Stimulated activated CD4-positive, alpha-beta T cell treated with anti-CD3 and anti-CD28 coated beads, TNF-alpha, amount 100 ng/mL, for 1 hour (primary cell): ENCODE results near the gene CDC42BPA.
"Not testable (repeated sequence)": the region's sequence is repeated elsewhere in the genome, so short reads cannot be mapped to it uniquely, and the experiment has no call there.

Experiments used
- DNase-seq, 3 donors: peaks; one replicate each; pipeline ENCODE4 v3.0.0-alpha.2; 2020; ENCODE audit warnings: low read depth in 3 of 3, low spot score in 1 of 3

CDC42BPA gene

GRCh38 chr1:227318016-227318852 lies at the start of gene CDC42BPA:
CDC42BPA (minus strand) TSS chr1:227318492; CDS start chr1:227317182, 1,310 bp downstream.
- DNase-seq, result peak in 1 of 3 donors; percentile 8

- DNase-seq, result no peak
Observed at GRCh38 chr1:227368009-227368408, 49.7 kb upstream of the CDC42BPA start.

DNA sequence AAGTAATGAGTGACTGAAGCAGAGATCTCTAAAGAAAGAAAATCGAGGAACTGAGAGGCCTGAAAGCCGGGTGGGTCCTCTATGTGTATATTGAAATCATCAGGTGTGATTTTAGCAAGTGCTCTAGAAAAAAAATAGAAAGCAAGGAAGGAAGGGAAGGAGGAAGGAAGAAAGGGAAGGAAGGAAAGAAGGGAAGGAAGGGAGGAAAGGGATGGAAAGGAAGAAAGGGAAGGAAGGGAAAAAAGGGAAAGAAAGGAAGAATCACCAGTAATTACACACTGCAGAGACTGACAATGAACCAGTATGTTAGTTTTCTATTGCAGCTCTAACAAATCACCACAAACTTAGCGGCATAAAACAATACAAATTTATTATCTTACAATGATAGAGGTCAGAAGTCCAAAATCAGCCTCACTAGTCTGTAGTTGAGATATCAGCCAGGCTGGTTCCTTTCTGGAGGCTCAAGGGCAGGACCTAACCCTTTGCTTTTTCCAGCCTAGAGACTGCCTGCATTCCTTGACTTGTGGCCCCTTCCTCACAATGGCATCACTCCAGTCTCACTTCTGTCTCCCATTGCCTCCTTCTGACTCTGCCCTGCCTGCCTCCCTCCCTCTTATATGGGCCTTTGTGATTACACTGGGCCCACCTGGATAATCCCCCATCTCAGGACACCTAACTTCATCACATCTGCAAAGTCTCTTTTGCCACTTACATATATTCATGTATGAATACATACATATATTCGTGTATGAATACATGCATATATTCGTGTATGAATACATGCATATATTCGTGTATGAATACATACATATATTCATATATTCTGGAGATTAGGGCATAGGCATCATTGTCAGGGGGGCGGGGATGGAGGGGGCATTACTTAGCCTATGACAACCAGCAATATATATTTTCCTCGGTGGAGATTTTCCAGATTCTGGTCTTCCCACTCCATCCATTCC lies 47.5 kb upstream of the CDC42BPA start:
- no peak for DNase-seq

DNA sequence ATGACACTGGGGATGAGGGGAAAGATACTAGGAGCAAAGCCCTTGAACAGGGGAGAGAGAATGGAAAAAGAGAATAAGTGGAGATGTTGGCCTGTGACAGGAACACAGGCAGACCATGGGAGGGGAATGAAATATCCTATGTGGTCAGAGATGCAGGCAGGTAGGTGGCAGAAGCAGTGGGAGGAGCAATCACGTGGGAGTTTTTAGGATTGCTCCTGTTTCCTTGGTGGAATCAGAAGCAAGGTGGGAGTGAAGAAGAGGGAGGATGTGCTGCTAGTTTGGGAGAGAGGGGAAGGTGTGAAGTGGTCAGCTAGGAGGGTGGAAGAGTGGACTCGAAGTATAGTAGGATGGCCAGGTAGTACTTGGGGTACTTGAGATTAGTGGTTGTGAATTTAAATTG lies 46.4 kb upstream of the CDC42BPA start:
- DNase-seq, result no peak

DNA sequence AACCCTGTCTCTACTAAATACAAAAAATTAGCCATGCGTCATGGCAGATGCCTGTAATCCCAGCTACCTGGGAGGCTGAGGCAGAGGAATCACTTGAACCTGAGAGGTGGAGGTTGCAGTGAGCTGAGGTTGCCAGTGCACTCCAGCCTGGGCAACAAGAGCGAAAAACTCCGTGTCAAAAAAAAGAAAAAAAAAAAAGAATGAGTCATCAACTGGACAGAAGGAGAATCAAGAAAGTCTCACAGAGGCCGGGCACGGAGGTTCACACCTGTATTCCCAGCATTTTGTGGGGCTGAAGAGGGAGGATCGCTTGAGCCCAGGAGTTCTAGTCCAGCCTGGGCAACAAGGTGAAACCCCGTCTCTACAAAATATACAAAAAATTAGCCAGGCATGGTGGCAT lies 45.5 kb upstream of the CDC42BPA start:
- DNase-seq, result no peak

GRCh38 chr1:227362039-227362438 lies 43.7 kb upstream of the CDC42BPA start:
- no peak for DNase-seq

DNA sequence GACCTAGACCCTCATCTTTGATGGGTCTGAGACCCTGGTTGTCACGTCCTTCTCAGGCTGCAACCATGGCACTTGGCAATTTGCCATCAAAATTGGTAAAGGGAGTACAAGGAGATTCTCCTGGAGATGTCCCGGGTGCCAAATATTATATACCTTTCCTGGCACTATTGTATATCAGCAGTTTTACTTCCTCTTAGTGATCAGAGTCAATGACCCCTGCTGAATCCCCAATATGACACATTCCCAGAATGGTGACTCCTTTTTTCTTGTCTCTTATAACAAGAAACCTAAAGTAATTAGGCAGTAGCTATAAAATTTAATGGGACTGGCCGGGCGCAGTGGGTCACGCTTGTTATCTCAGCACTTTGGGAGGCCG lies 39.6 kb upstream of the CDC42BPA start:
- no peak for DNase-seq

- DNase-seq, result no peak
Observed at GRCh38 chr1:227357171-227357926, 39.1 kb upstream of the CDC42BPA start.

DNA sequence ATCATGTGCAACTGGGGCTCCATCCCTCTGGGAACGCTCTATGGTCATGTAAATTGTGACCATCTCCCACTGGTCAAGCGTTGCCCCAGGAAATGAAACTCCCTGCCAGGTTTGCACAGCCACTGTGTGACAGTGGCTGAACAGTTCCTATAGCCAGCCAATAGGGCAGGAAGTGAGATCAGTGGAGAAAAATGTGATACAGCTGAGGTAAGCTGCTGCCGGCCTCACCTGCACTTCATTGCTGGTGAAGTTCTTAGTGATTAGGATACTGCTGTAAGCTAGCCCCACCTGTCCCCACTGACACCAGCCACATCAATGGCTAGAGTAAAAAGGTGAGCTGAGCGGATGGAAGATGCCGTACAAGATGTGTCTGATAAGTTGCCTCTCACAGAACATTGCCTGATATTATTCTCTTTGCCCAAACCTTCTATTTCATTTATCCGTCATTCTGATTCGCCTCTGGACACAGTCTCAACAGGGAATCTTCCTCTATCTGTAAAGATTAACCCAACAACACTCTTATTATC lies 38.4 kb upstream of the CDC42BPA start:
- DNase-seq, result no peak

- no peak for DNase-seq
Observed at GRCh38 chr1:227355542-227356245, 37.4 kb upstream of the CDC42BPA start.

DNA sequence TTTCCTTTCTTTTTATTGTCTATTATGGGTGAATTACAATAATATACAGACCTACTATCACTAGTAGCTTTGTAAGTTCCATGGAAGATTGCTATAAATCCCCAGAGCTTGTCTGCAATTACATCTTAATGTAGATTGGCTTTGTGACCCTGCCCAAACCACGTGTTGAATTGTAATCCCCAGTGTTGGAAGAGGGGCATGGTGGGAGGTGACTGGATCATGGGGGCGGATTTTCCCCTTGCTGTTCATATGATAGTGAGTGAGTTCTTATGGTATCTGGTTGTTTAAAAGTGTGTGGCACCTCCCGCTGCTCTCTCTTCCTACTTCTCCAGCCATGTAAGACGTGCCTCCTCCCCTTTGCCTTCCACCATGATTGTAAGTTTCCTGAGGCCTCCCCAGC lies 34.9 kb upstream of the CDC42BPA start:
- DNase-seq, result no peak

GRCh38 chr1:227352164-227352563 lies 33.9 kb upstream of the CDC42BPA start:
- DNase-seq, result not testable (repeated sequence)

GRCh38 chr1:227351443-227351842 lies 33.2 kb upstream of the CDC42BPA start:
- DNase-seq, result no peak

DNA sequence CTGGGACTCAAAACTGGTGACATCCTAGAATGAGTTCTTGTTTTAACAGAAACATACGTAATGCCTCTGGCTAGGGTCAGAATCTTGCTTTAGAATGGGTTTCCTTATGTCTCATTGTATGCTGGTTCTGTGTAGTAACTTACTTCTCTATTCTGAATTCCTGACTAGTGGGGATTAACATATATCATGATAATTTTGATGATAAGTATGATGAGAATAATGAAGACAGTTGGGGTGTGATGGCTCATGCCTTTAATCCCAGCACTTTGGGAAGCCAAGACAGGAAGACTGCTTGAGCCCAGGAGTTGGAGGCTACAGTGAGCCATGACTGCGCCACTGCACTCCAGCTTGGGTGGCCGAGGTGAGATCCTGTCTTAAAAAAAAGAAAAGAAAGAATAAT lies 31.7 kb upstream of the CDC42BPA start:
- no peak for DNase-seq

DNA sequence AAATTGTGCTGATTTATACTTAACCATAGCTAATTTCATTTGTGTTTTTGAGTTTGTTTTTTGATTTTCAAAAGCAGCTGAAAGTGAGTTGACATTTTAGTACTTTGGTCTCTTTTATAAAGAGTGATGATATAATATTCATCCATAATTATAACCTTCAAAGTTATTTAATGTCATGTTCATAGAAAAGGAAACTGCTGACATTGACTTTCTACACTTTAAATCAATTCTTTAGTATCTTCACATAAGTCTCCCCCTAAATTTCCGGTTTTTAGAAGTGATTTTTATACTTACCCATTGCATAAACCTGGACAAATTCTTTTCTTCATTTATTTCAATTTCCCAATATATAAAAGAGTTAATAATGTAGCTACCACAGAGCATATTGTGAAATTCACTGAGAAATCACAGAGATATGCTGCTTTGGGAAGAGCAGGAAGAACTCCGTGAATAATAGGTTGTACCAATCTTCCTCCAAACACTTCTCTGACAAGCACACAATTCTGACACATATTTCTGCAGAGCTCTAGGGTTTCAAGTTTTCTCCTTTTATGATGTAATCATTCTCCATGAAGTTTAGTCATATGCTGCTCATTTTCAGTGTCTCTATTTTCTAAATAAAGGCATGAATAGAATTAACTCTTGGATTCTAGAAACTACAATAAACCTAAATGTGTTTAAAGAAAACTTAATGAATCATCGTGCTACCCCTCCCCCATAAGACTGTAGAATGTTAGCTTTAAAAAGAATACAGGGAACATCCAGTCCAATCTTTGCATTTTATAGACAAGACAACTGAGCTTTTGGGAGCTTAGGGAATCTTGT lies 25.6 kb upstream of the CDC42BPA start:
- DNase-seq, result no peak

- DNase-seq, result no peak
Observed at GRCh38 chr1:227343206-227343605, 24.9 kb upstream of the CDC42BPA start.

DNA sequence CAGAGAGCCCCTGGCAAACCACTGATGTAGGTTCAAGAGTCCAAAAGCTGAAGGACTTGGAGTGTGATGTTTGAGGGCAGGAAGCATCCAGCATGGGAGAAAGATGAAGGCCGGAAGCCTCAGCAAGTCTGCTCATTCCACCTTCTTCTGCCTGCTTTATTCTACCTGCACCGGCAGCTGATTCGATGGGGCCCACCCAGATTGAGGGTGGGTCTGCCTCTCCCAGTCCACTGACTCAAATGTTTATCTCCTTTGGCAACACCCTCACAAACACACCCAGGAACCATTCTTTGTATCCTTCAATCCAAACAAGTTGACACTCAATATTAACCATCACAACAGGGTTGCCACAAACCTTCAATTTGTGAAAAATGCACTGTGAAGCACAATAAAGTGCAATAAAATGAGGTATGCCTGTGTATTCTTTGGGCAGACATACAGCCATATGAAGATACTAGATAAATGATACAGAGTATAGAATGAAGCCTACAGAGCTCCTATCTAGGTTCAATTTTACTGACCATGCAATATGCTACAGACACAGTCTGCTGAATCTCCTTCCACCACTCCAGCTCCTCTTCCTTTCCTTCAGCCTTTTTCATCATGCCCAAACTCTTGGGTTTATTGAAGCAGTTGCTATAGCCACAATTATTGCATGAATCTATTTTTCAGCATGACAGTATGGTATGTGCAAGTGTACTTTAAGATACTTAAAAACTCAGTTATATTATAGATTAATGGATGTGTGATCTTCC lies 24.0 kb upstream of the CDC42BPA start:
- no peak for DNase-seq

DNA sequence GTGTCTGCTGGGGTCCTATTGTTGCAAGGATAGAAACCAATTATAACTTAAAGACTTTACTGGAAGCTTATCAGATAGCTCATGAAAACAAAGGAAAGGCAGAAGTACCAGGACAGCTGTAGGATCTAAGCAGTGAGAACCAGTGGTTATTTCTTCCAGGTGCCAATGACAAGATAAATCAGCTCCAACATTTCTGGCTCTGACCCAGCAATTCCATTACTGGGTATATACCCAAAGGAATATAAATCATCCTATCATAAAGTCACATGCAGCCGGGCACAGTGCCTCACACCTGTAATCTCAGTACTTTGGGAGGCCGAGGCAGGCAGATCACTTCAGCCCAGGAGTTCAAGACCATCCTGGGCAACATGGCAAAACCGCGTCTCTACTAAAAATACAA lies 17.8 kb upstream of the CDC42BPA start:
- DNase-seq, result not testable (repeated sequence)
